ENCODE measurements around the gene ARSG. TPM values are rescaled to one million over a fixed set of nuclear protein-coding genes. Genes with fewer than 3 reads are reported as not detected.

ARSG gene
- total and polyA plus RNA-seq, 2 of the 4 experiments (the other 2 are of a cell fraction) = 2.9 to 3.0 TPM

DNA sequence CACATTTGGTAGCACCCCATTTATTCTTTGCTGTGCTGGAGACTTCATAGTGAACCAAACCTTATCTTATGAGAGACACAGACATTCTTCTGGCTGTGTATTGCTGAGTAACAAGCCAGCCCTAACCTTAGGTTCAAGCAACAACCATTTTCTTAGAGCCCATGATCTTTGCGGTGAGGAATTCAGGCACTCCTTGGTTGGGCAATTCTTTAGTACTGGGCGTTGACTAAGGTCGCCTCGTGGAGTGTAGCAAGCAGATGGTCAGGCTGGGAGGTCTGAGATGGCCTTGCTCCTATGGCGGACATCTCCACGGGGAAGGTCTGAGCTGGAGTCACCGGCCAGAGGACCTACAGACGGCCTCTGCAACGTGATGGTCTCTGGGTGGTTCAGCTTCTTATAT, 43.1 kb downstream of the ARSG start:
- no peak overlapping the region for H2AK5ac ChIP-seq (ENCODE audit: low read depth, low read length)
- no peak overlapping the region for H3K4me3 ChIP-seq (ENCODE audit: insufficient read depth, low read depth, low read length)
- H2AFZ ChIP-seq (replicated peaks; ENCODE audit: low read length, poor library complexity) = no peak overlapping the region

More for the DNA sequence above, 43.1 kb downstream of the ARSG start:
- Histone ChIP-seq H2BK120ac (ENCODE audit: low read depth, low read length) (no peak overlapping the region), H4K20me1 (ENCODE audit: insufficient read depth, low read length) (no peaks in the 10 kb centered on the region), H2AK9ac (replicated peaks; ENCODE audit: low read depth, low read length, poor library complexity) (no peak overlapping the region), H4K91ac (ENCODE audit: insufficient read depth, low read depth, low read length) (no peak overlapping the region), H3K14ac (replicated peaks; ENCODE audit: low read depth, low read length) (no peak overlapping the region), H2BK15ac (ENCODE audit: low read depth, low read length) (no peak overlapping the region), H2BK20ac (ENCODE audit: low read depth, low read length) (no peak overlapping the region), H3K9me1 (ENCODE audit: insufficient read depth, low read length) (no peaks in the 10 kb centered on the region; the same call in 1 of the 2 replicates), H3K4me2 (ENCODE audit: low read depth, low read length) (no peak overlapping the region), H3K9ac (ENCODE audit: low read depth, low read length) (no peak overlapping the region), H2BK5ac (ENCODE audit: low read depth, low read length, poor library complexity, severe bottlenecking) (no peak overlapping the region), H3K18ac (ENCODE audit: low read depth, low read length) (no peak overlapping the region), H4K5ac (ENCODE audit: low read depth, low read length) (no peak overlapping the region), H3K27me3 (ENCODE audit: control insufficient read depth, insufficient read depth, low read length) (no peaks in the 10 kb centered on the region), H3K27ac (ENCODE audit: insufficient read depth, low read length) (no peak overlapping the region), H3K4me1 (ENCODE audit: control insufficient read depth, insufficient read depth, low read length) (no peaks in the 10 kb centered on the region), H4K8ac (ENCODE audit: low read depth in 2 of 2, low read length in 2 of 2) (no peak overlapping the region), H3K79me1 (ENCODE audit: low read depth in 1 of 2, low read length in 2 of 2) (no peaks in the 10 kb centered on the region), H3K23ac (ENCODE audit: low read depth, low read length) (no peak overlapping the region), H3K36me3 (ENCODE audit: control insufficient read depth, insufficient read depth, low read length) (no peaks in the 10 kb centered on the region), H3K4ac (ENCODE audit: low read depth, low read length) (no peak overlapping the region), H3K56ac (ENCODE audit: extremely low read depth, insufficient read depth, low read length) (no peak overlapping the region), H3K9me3 (ENCODE audit: control insufficient read depth, insufficient read depth, low read length) (peaks cover 11% of the 10 kb centered on the region)
- CTCF ChIA-PET = no interaction called here
- dilution Hi-C loops (cut with HindIII; ENCODE audit: low sequenced_read_pairs, unreplicated experiment) = no loop called here
- DNase-seq (no peak), ATAC-seq (ENCODE audit: low read depth) (no peak)
- POLR2A ChIA-PET (ENCODE audit: unreplicated experiment) = no interaction called here
- TF ChIP-seq RCOR1 (IDR thresholded peaks at IDR 0.05; ENCODE audit: insufficient replicate concordance, low read length) (no peak), NFE2L2 (IDR thresholded peaks at IDR 0.05; ENCODE audit: low read depth, low read length) (no peak), MAZ (IDR thresholded peaks at IDR 0.05; ENCODE audit: borderline replicate concordance, low read depth, low read length) (no peak), RFX5 (IDR thresholded peaks at IDR 0.05; ENCODE audit: low read depth, low read length) (no peak)
- TF ChIP-seq, protein P1, sequence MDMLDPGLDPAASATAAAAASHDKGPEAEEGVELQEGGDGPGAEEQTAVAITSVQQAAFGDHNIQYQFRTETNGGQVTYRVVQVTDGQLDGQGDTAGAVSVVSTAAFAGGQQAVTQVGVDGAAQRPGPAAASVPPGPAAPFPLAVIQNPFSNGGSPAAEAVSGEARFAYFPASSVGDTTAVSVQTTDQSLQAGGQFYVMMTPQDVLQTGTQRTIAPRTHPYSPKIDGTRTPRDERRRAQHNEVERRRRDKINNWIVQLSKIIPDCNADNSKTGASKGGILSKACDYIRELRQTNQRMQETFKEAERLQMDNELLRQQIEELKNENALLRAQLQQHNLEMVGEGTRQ (IDR thresholded peaks at IDR 0.05; ENCODE audit: low read depth, low read length) = no peak
- TF ChIP-seq, protein P2, sequence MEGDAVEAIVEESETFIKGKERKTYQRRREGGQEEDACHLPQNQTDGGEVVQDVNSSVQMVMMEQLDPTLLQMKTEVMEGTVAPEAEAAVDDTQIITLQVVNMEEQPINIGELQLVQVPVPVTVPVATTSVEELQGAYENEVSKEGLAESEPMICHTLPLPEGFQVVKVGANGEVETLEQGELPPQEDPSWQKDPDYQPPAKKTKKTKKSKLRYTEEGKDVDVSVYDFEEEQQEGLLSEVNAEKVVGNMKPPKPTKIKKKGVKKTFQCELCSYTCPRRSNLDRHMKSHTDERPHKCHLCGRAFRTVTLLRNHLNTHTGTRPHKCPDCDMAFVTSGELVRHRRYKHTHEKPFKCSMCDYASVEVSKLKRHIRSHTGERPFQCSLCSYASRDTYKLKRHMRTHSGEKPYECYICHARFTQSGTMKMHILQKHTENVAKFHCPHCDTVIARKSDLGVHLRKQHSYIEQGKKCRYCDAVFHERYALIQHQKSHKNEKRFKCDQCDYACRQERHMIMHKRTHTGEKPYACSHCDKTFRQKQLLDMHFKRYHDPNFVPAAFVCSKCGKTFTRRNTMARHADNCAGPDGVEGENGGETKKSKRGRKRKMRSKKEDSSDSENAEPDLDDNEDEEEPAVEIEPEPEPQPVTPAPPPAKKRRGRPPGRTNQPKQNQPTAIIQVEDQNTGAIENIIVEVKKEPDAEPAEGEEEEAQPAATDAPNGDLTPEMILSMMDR (conservative IDR thresholded peaks at IDR 0.05; ENCODE audit: low read depth, low read length) = no peak
- no TSS peak for BruUV-seq (replicated peaks)
- WGBS, 2 experiments (ENCODE audit: extremely low coverage in 2 of 2, insufficient read length in 1 of 2) = 92% methylated on average over 4 of the region's 9 CpGs; no CpG with 5 or more reads in 1 of the 2 experiments
- in situ Hi-C loops (cut with MboI; ENCODE audit: low sequenced_read_pairs) = no loop called here
- intact Hi-C loops (cut with micrococcal nuclease) = no loop called here

Measured in IMR-90 (cell line).